ENCODE data around the gene FOXB1.

Gene FOXB1

GRCh38 chr15:60021589-60022378 is 17.7 kb downstream of the FOXB1 start:
- DNase-seq, result no peak

- DNase-seq, result no peak
Measured at GRCh38 chr15:60022379-60022741, 18.2 kb downstream of the FOXB1 start.

- DNase-seq, result no peak
Measured at GRCh38 chr15:60026555-60026954, 22.4 kb downstream of the FOXB1 start.

- DNase-seq, result peak; percentile 34
Measured at GRCh38 chr15:60035344-60035743, 31.2 kb downstream of the FOXB1 start.

GRCh38 chr15:60039316-60039715 is 35.2 kb downstream of the FOXB1 start:
- DNase-seq, result no peak

- DNase-seq, result no peak
Measured at GRCh38 chr15:60043744-60044435, 39.8 kb downstream of the FOXB1 start.

GRCh38 chr15:60044636-60045270 is 40.6 kb downstream of the FOXB1 start:
- no peak for DNase-seq

GRCh38 chr15:60047701-60048100 is 43.6 kb downstream of the FOXB1 start:
- DNase-seq, result no peak

- no peak for DNase-seq
Measured at GRCh38 chr15:60049948-60050347, 45.8 kb downstream of the FOXB1 start.

GRCh38 chr15:60052796-60053195 is 48.7 kb downstream of the FOXB1 start:
- DNase-seq, result no peak

GRCh38 chr15:60054472-60054871 is 50.4 kb downstream of the FOXB1 start:
- no peak for DNase-seq
